ENCODE data around the gene ATP11A. TPM values are rescaled to one million over a fixed set of nuclear protein-coding genes. Genes with fewer than 3 reads are reported as not detected.

Gene ATP11A
- total and polyA plus RNA-seq, 2 experiments from 2014 or later, result 12.3 to 52.6 TPM

GRCh38 chr13:112900226-112900600, 210.4 kb downstream of the ATP11A start:
- no peaks in the 10 kb centered on the region; the same call in 1 of the 2 replicates for H4K20me1 ChIP-seq (replicated peaks; ENCODE audit: insufficient read depth)
- peaks cover 38% of the 10 kb centered on the region for H3K36me3 Mint-ChIP-seq (ENCODE audit: low read depth)
- peaks cover 1% of the 10 kb centered on the region; the same call in 1 of the 2 replicates for H3F3A ChIP-seq (replicated peaks; ENCODE audit: low read depth)
- H2AFZ ChIP-seq, result no peak overlapping the region
- no peak overlapping the region for H3K27ac ChIP-seq (ENCODE audit: low read depth)
- ATAC-seq (no peak), DNase-seq (ENCODE audit: low spot score) (no peak)
- peaks cover 7% of the 10 kb centered on the region; the same call in 1 of the 2 replicates for H3K36me3 ChIP-seq (ENCODE audit: insufficient read depth)
- no peaks in the 10 kb centered on the region for H3K9me2 ChIP-seq (ENCODE audit: insufficient read depth)
- peaks cover 50% of the 10 kb centered on the region for H3K4me1 Mint-ChIP-seq
- no peaks in the 10 kb centered on the region for H3K79me2 ChIP-seq (replicated peaks; ENCODE audit: insufficient read depth)
- TF ChIP-seq, protein P1, sequence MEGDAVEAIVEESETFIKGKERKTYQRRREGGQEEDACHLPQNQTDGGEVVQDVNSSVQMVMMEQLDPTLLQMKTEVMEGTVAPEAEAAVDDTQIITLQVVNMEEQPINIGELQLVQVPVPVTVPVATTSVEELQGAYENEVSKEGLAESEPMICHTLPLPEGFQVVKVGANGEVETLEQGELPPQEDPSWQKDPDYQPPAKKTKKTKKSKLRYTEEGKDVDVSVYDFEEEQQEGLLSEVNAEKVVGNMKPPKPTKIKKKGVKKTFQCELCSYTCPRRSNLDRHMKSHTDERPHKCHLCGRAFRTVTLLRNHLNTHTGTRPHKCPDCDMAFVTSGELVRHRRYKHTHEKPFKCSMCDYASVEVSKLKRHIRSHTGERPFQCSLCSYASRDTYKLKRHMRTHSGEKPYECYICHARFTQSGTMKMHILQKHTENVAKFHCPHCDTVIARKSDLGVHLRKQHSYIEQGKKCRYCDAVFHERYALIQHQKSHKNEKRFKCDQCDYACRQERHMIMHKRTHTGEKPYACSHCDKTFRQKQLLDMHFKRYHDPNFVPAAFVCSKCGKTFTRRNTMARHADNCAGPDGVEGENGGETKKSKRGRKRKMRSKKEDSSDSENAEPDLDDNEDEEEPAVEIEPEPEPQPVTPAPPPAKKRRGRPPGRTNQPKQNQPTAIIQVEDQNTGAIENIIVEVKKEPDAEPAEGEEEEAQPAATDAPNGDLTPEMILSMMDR (conservative IDR thresholded peaks at IDR 0.05; ENCODE audit: low read depth in 2 of 2), result no peak
- TF ChIP-seq ZNF114 (CRISPR knock-in tag; IDR thresholded peaks at IDR 0.05), result no peak
- H3K4me3 ChIP-seq, result no peak overlapping the region
- peaks cover 14% of the 10 kb centered on the region for H3K4me1 ChIP-seq (ENCODE audit: insufficient read depth)
- H3K9me3 Mint-ChIP-seq, result peaks cover 23% of the 10 kb centered on the region
- H3K4me3 Mint-ChIP-seq, result no peak overlapping the region; the same call in 2 of the 3 replicates
- H3K27me3 Mint-ChIP-seq (ENCODE audit: insufficient read depth, low read depth, poor library complexity), result peaks cover 15% of the 10 kb centered on the region
- no peaks in the 10 kb centered on the region for H3K27me3 ChIP-seq (ENCODE audit: insufficient read depth)
- H3K4me2 ChIP-seq, result no peak overlapping the region
- H3K27ac Mint-ChIP-seq, result peak overlapping the region; percentile 85; the same call in 1 of the 2 replicates

GRCh38 chr13:112900691-112901091, 210.9 kb downstream of the ATP11A start:
- H3K4me3 Mint-ChIP-seq, result no peak overlapping the region
- H3K27ac Mint-ChIP-seq, result peak overlapping the region; percentile 85
- peaks cover 28% of the 10 kb centered on the region for H3K9me3 Mint-ChIP-seq
- Histone ChIP-seq H3K27ac (ENCODE audit: low read depth) (no peak overlapping the region), H3F3A (replicated peaks; ENCODE audit: low read depth) (peaks cover 6% of the 10 kb centered on the region; the same call in 1 of the 2 replicates), H2AFZ (no peak overlapping the region), H3K27me3 (ENCODE audit: insufficient read depth) (no peaks in the 10 kb centered on the region), H3K36me3 (ENCODE audit: insufficient read depth) (peaks cover 7% of the 10 kb centered on the region; the same call in 1 of the 2 replicates), H3K79me2 (replicated peaks; ENCODE audit: insufficient read depth) (no peaks in the 10 kb centered on the region), H3K9me2 (ENCODE audit: insufficient read depth) (no peaks in the 10 kb centered on the region), H4K20me1 (replicated peaks; ENCODE audit: insufficient read depth) (no peaks in the 10 kb centered on the region; the same call in 1 of the 2 replicates), H3K4me1 (ENCODE audit: insufficient read depth) (peaks cover 14% of the 10 kb centered on the region), H3K4me2 (no peak overlapping the region), H3K4me3 (no peak overlapping the region)
- DNase-seq (ENCODE audit: low spot score) (no peak), ATAC-seq (peak; percentile 47)
- H3K4me1 Mint-ChIP-seq, result peaks cover 52% of the 10 kb centered on the region
- peaks cover 20% of the 10 kb centered on the region for H3K27me3 Mint-ChIP-seq (ENCODE audit: insufficient read depth, low read depth, poor library complexity)
- H3K36me3 Mint-ChIP-seq (ENCODE audit: low read depth), result peaks cover 43% of the 10 kb centered on the region
- TF ChIP-seq STAT1 (IDR thresholded peaks at IDR 0.05; ENCODE audit: unreplicated experiment), result no peak
- TF ChIP-seq ZNF114 (CRISPR knock-in tag; IDR thresholded peaks at IDR 0.05), result no peak
- no peak for TF ChIP-seq EZH2phosphoT487 (IDR thresholded peaks at IDR 0.05; ENCODE audit: unreplicated experiment)
- TF ChIP-seq, protein P2, sequence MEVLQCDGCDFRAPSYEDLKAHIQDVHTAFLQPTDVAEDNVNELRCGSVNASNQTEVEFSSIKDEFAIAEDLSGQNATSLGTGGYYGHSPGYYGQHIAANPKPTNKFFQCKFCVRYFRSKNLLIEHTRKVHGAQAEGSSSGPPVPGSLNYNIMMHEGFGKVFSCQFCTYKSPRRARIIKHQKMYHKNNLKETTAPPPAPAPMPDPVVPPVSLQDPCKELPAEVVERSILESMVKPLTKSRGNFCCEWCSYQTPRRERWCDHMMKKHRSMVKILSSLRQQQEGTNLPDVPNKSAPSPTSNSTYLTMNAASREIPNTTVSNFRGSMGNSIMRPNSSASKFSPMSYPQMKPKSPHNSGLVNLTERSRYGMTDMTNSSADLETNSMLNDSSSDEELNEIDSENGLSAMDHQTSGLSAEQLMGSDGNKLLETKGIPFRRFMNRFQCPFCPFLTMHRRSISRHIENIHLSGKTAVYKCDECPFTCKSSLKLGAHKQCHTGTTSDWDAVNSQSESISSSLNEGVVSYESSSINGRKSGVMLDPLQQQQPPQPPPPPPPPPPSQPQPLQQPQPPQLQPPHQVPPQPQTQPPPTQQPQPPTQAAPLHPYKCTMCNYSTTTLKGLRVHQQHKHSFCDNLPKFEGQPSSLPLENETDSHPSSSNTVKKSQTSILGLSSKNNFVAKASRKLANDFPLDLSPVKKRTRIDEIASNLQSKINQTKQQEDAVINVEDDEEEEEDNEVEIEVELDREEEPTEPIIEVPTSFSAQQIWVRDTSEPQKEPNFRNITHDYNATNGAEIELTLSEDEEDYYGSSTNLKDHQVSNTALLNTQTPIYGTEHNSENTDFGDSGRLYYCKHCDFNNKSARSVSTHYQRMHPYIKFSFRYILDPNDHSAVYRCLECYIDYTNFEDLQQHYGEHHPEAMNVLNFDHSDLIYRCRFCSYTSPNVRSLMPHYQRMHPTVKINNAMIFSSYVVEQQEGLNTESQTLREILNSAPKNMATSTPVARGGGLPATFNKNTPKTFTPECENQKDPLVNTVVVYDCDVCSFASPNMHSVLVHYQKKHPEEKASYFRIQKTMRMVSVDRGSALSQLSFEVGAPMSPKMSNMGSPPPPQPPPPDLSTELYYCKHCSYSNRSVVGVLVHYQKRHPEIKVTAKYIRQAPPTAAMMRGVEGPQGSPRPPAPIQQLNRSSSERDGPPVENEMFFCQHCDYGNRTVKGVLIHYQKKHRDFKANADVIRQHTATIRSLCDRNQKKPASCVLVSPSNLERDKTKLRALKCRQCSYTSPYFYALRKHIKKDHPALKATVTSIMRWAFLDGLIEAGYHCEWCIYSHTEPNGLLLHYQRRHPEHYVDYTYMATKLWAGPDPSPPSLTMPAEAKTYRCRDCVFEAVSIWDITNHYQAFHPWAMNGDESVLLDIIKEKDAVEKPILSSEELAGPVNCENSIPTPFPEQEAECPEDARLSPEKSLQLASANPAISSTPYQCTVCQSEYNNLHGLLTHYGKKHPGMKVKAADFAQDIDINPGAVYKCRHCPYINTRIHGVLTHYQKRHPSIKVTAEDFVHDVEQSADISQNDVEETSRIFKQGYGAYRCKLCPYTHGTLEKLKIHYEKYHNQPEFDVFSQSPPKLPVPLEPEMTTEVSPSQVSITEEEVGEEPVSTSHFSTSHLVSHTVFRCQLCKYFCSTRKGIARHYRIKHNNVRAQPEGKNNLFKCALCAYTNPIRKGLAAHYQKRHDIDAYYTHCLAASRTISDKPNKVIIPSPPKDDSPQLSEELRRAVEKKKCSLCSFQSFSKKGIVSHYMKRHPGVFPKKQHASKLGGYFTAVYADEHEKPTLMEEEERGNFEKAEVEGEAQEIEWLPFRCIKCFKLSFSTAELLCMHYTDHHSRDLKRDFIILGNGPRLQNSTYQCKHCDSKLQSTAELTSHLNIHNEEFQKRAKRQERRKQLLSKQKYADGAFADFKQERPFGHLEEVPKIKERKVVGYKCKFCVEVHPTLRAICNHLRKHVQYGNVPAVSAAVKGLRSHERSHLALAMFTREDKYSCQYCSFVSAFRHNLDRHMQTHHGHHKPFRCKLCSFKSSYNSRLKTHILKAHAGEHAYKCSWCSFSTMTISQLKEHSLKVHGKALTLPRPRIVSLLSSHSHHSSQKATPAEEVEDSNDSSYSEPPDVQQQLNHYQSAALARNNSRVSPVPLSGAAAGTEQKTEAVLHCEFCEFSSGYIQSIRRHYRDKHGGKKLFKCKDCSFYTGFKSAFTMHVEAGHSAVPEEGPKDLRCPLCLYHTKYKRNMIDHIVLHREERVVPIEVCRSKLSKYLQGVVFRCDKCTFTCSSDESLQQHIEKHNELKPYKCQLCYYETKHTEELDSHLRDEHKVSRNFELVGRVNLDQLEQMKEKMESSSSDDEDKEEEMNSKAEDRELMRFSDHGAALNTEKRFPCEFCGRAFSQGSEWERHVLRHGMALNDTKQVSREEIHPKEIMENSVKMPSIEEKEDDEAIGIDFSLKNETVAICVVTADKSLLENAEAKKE (CRISPR knock-in tag; IDR thresholded peaks at IDR 0.05), result no peak
- no peak for TF ChIP-seq NANOG (IDR thresholded peaks at IDR 0.05; ENCODE audit: borderline replicate concordance)
- TF ChIP-seq REST (IDR thresholded peaks at IDR 0.05; ENCODE audit: unreplicated experiment), result no peak
- TF ChIP-seq CREB1 (CRISPR knock-in tag; IDR thresholded peaks at IDR 0.05; ENCODE audit: low read depth), result no peak
- no peak for TF ChIP-seq ZNF331 (CRISPR knock-in tag; IDR thresholded peaks at IDR 0.05; ENCODE audit: low read depth)
- TF ChIP-seq POLR2AphosphoS5 (IDR thresholded peaks at IDR 0.05; ENCODE audit: low read depth), result no peak

Data from GM23338 (cell line).